ACC112 (cell line): ENCODE results near the gene DTYMK.

Experiments used
- H2AFZ ChIP-seq: fragments of 200-600 bp; sonication (generic); one replicate; pipeline ENCODE4 v1.6.0; 2017; ENCODE audit warnings: antibody characterized with exemption, low read length; ENCODE audit not compliant: unreplicated experiment
- H3K27ac ChIP-seq: fragments of 200-600 bp; sonication (generic); 2 replicates; pipeline ENCODE4 v1.5.1; 2014; ENCODE audit warnings: low read depth, mild to moderate bottlenecking, antibody characterized with exemption, low read length, moderate library complexity
- H3K27me3 ChIP-seq: fragments of 200-600 bp; sonication (generic); 2 replicates; pipeline ENCODE4 v1.6.1; 2014; ENCODE audit warnings: mild to moderate bottlenecking, antibody characterized with exemption, low read length, moderate library complexity, mixed read lengths; ENCODE audit not compliant: insufficient read depth
- H3K36me3 ChIP-seq: fragments of 200-600 bp; sonication (generic); 2 replicates; pipeline ENCODE4 v1.6.1; 2016; ENCODE audit warnings: mild to moderate bottlenecking, antibody characterized with exemption, low read length, moderate library complexity, mixed read lengths; ENCODE audit not compliant: insufficient read depth
- H3K4me1 ChIP-seq: fragments of 200-600 bp; sonication (generic); one replicate; pipeline ENCODE4 v1.6.1; 2016; ENCODE audit warnings: low read length, mixed read lengths; ENCODE audit not compliant: insufficient read depth, unreplicated experiment, control insufficient read depth
- H3K4me3 ChIP-seq: fragments of 200-600 bp; sonication (generic); 2 replicates; pipeline ENCODE4 v1.5.1; 2014; ENCODE audit warnings: mild to moderate bottlenecking, low read depth, low read length
- H3K79me2 ChIP-seq: fragments of 200-600 bp; sonication (generic); one replicate; pipeline ENCODE4 v1.6.0; 2016; ENCODE audit warnings: low read length; ENCODE audit not compliant: control insufficient read depth, unreplicated experiment, insufficient read depth

The DTYMK gene

GRCh38 chr2:241726459-241726858 is 39.8 kb upstream of the DTYMK start:
- H2AFZ ChIP-seq: no peak overlapping the region
- no peaks in the 10 kb centered on the region for H3K27me3 ChIP-seq
- no peak overlapping the region for H3K4me3 ChIP-seq
- no peaks in the 10 kb centered on the region for H3K79me2 ChIP-seq
- no peak overlapping the region for H3K27ac ChIP-seq
- H3K36me3 ChIP-seq: peaks cover 26% of the 10 kb centered on the region
- no peaks in the 10 kb centered on the region for H3K4me1 ChIP-seq

GRCh38 chr2:241724975-241725870 is 38.6 kb upstream of the DTYMK start:
- no peaks in the 10 kb centered on the region for H3K27me3 ChIP-seq
- H3K4me3 ChIP-seq: no peak overlapping the region
- peaks cover 38% of the 10 kb centered on the region for H3K36me3 ChIP-seq
- H3K79me2 ChIP-seq: no peaks in the 10 kb centered on the region
- no peak overlapping the region for H2AFZ ChIP-seq
- no peak overlapping the region for H3K27ac ChIP-seq
- H3K4me1 ChIP-seq: no peaks in the 10 kb centered on the region

GRCh38 chr2:241724259-241724974 is 37.8 kb upstream of the DTYMK start:
- Histone ChIP-seq H3K79me2 (no peaks in the 10 kb centered on the region), H3K27me3 (no peaks in the 10 kb centered on the region), H2AFZ (no peak overlapping the region), H3K4me1 (no peaks in the 10 kb centered on the region), H3K4me3 (no peak overlapping the region), H3K36me3 (peaks cover 46% of the 10 kb centered on the region), H3K27ac (no peak overlapping the region)

GRCh38 chr2:241722896-241723454 is 36.4 kb upstream of the DTYMK start:
- no peaks in the 10 kb centered on the region for H3K79me2 ChIP-seq
- H3K36me3 ChIP-seq: peaks cover 48% of the 10 kb centered on the region
- no peaks in the 10 kb centered on the region for H3K4me1 ChIP-seq
- H3K4me3 ChIP-seq: no peak overlapping the region
- no peak overlapping the region for H2AFZ ChIP-seq
- no peaks in the 10 kb centered on the region for H3K27me3 ChIP-seq
- H3K27ac ChIP-seq: no peak overlapping the region

- Histone ChIP-seq H3K4me3 (no peak overlapping the region), H3K79me2 (no peaks in the 10 kb centered on the region), H3K27ac (no peak overlapping the region), H2AFZ (no peak overlapping the region), H3K36me3 (peaks cover 48% of the 10 kb centered on the region), H3K27me3 (no peaks in the 10 kb centered on the region), H3K4me1 (no peaks in the 10 kb centered on the region)
Observed at GRCh38 chr2:241721852-241722251, 35.2 kb upstream of the DTYMK start.

GRCh38 chr2:241720560-241720959 is 33.9 kb upstream of the DTYMK start:
- Histone ChIP-seq H3K4me3 (no peak overlapping the region), H3K79me2 (no peaks in the 10 kb centered on the region), H3K27me3 (no peaks in the 10 kb centered on the region), H2AFZ (no peak overlapping the region), H3K36me3 (peaks cover 48% of the 10 kb centered on the region), H3K4me1 (no peaks in the 10 kb centered on the region), H3K27ac (no peak overlapping the region)

- H3K27me3 ChIP-seq: no peaks in the 10 kb centered on the region
- no peaks in the 10 kb centered on the region for H3K79me2 ChIP-seq
- no peak overlapping the region for H3K4me3 ChIP-seq
- no peak overlapping the region for H3K27ac ChIP-seq
- H3K36me3 ChIP-seq: peaks cover 48% of the 10 kb centered on the region
- no peaks in the 10 kb centered on the region for H3K4me1 ChIP-seq
- H2AFZ ChIP-seq: no peak overlapping the region
Observed at GRCh38 chr2:241720099-241720498, 33.5 kb upstream of the DTYMK start.

- no peaks in the 10 kb centered on the region for H3K4me1 ChIP-seq
- no peak overlapping the region for H3K4me3 ChIP-seq
- no peaks in the 10 kb centered on the region for H3K27me3 ChIP-seq
- no peak overlapping the region for H3K27ac ChIP-seq
- H2AFZ ChIP-seq: no peak overlapping the region
- peaks cover 54% of the 10 kb centered on the region for H3K36me3 ChIP-seq
- no peaks in the 10 kb centered on the region for H3K79me2 ChIP-seq
Observed at GRCh38 chr2:241719093-241719492, 32.5 kb upstream of the DTYMK start.

GRCh38 chr2:241708879-241709278 is 22.3 kb upstream of the DTYMK start:
- H2AFZ ChIP-seq: no peak overlapping the region
- no peak overlapping the region for H3K4me3 ChIP-seq
- peaks cover 7% of the 10 kb centered on the region for H3K79me2 ChIP-seq
- H3K27ac ChIP-seq: no peak overlapping the region
- no peaks in the 10 kb centered on the region for H3K27me3 ChIP-seq
- no peaks in the 10 kb centered on the region for H3K4me1 ChIP-seq
- peaks cover 52% of the 10 kb centered on the region for H3K36me3 ChIP-seq

- Histone ChIP-seq H2AFZ (no peak overlapping the region), H3K4me3 (no peak overlapping the region), H3K27me3 (no peaks in the 10 kb centered on the region), H3K79me2 (peaks cover 15% of the 10 kb centered on the region), H3K36me3 (peaks cover 37% of the 10 kb centered on the region), H3K4me1 (peaks cover 3% of the 10 kb centered on the region), H3K27ac (no peak overlapping the region)
Observed at GRCh38 chr2:241706537-241706936, 19.9 kb upstream of the DTYMK start.
